Small intestine (tissue), 7 donors: ENCODE results near the gene SNAPIN. TPM values are rescaled to one million over a fixed set of nuclear protein-coding genes. Genes with fewer than 3 reads are reported as not detected.
A peak's percentile ranks its signal among the peaks of the same experiment; 100 is the strongest.

Experiments used
- DNase-seq, 2 donors: peaks; one replicate each; pipeline versions ENCODE4 v3.0.0 to v3.0.0-alpha.2; 2013
- FAIRE-seq: peaks from 2 replicates; lab custom pipeline; 2012; peaks lifted over from hg19 to GRCh38; lab: Jason Lieb, UNC
- H3K27ac ChIP-seq, 3 donors: one replicate each; pipeline ENCODE4 v1.5.1; 2013; ENCODE audit warnings: low read length in 2 of 3, mild to moderate bottlenecking in 2 of 3, control low read depth in 1 of 3, inconsistent platforms in 1 of 3, low read depth in 1 of 3, moderate library complexity in 1 of 3
- H3K27me3 ChIP-seq, 3 donors: one replicate each; pipeline ENCODE4 v1.6.1; 2013; ENCODE audit warnings: low read length in 3 of 3, inconsistent platforms in 1 of 3; ENCODE audit not compliant: control insufficient read depth in 3 of 3, insufficient read depth in 3 of 3
- H3K36me3 ChIP-seq, 3 donors: one replicate each; pipeline ENCODE4 v1.6.1; 2013; ENCODE audit warnings: low read length in 3 of 3, inconsistent platforms in 1 of 3, low read depth in 1 of 3, mild to moderate bottlenecking in 1 of 3, moderate library complexity in 1 of 3; ENCODE audit not compliant: control insufficient read depth in 3 of 3, insufficient read depth in 2 of 3
- H3K4me1 ChIP-seq, 3 donors: one replicate each; pipeline ENCODE4 v1.6.1; 2013; ENCODE audit warnings: low read length in 2 of 3, inconsistent platforms in 1 of 3, low read depth in 1 of 3, mild to moderate bottlenecking in 1 of 3, moderate library complexity in 1 of 3; ENCODE audit not compliant: control insufficient read depth in 3 of 3, insufficient read depth in 2 of 3
- H3K4me3 ChIP-seq, 3 donors: one replicate each; pipeline ENCODE4 v1.5.1; 2013; ENCODE audit warnings: low read length in 3 of 3, control low read depth in 1 of 3, inconsistent platforms in 1 of 3, low read depth in 1 of 3, mild to moderate bottlenecking in 1 of 3, moderate library complexity in 1 of 3
- H3K9me3 ChIP-seq, 2 donors: one replicate each; pipeline ENCODE4 v1.6.1; 2013; ENCODE audit warnings: low read depth in 1 of 2, low read length in 1 of 2; ENCODE audit not compliant: control insufficient read depth in 2 of 2, insufficient read depth in 1 of 2
- WGBS, 3 donors: extraction: QIAGEN DNeasy Blood & Tissue Kit; methylation state at CpG; one replicate each; pipeline ENCODE4 v1.1.7; 2013; 5-methylcytosine and 5-hydroxymethylcytosine counted together
- polyA plus RNA-seq, 4 donors: library from polyadenylated mRNA; stranded (reverse) in 3 of 4; unstranded in 1 of 4; fragments of 200-250 nt in 3 of 4; fragments of 120-200 nt in 1 of 4; gene quantifications; one replicate each; pipeline versions ENCODE4 v1.2.1 to v1.2.3, GENCODE V29; 2013
- donor health status: healthy with polysubstance abuse.
- donor health status: control.
- donor health status: control.
- donor health status: Bipolar disorder and iron deficiency.
- donor health status: healthy.

The SNAPIN gene
- polyA plus RNA-seq, 4 donors = 23.9 to 29.2 (median 26.5) TPM

DNA sequence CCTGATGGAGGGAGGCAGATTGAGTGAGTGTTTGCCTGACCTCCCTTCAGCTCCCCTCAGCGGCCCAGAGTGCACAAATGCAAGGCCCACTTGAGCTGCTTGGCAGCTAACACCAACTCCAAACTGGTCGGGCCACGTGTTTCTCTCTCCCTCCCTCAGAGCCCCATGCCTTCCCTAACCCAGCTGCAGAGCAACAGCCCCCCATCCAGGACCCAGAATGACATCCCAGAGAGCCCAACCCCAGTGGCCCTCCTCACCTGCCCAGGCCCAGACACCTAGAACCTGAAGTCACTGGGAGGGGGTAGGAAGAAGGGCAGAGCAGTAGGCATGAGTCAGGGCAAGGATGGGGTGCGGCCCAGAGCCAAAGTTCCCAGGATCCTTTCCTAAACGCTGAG lies 41.6 kb upstream of the SNAPIN start:
- peaks cover 4 to 45% (median 10%) of the 10 kb centered on the region in 3 donors for H3K4me1 ChIP-seq
- DNase-seq (peak in 1 of 2 donors; percentile 49), FAIRE-seq (no peak)
- H3K36me3 ChIP-seq = peaks cover 0 to 21% (median 0%) of the 10 kb centered on the region in 3 donors
- H3K9me3 ChIP-seq = no peaks in the 10 kb centered on the region
- peak overlapping the region; percentile 86 to 91 (median 90) for H3K27ac ChIP-seq
- no peak overlapping the region for H3K4me3 ChIP-seq
- 49 to 59% (median 56%) methylated on average over 5 of the region's 5 CpGs for WGBS, 3 donors
- H3K27me3 ChIP-seq = no peaks in the 10 kb centered on the region

- Histone ChIP-seq H3K4me1 (peaks cover 4 to 45% (median 10%) of the 10 kb centered on the region in 3 donors), H3K36me3 (peaks cover 0 to 21% (median 0%) of the 10 kb centered on the region in 3 donors), H3K4me3 (no peak overlapping the region), H3K27me3 (no peaks in the 10 kb centered on the region), H3K9me3 (no peaks in the 10 kb centered on the region), H3K27ac (peak overlapping the region; percentile 46 to 91 (median 90))
- no peak for FAIRE-seq
- peak; percentile 80 to 82 for DNase-seq
- WGBS, 3 donors = 9 to 51% (median 45%) methylated on average over 6 of the region's 6 CpGs
Observed at GRCh38 chr1:153617663-153618062, 40.8 kb upstream of the SNAPIN start.

GRCh38 chr1:153619171-153619570 lies 39.3 kb upstream of the SNAPIN start:
- no peak for DNase-seq
- Histone ChIP-seq H3K27ac (no peak overlapping the region), H3K36me3 (peaks cover 0 to 21% (median 0%) of the 10 kb centered on the region in 3 donors), H3K4me1 (peaks cover 4 to 34% (median 7%) of the 10 kb centered on the region in 3 donors), H3K27me3 (no peaks in the 10 kb centered on the region), H3K9me3 (no peaks in the 10 kb centered on the region), H3K4me3 (no peak overlapping the region)
- no peak for FAIRE-seq
- WGBS, 3 donors = 95 to 99% (median 96%) methylated on average over 6 of the region's 6 CpGs

GRCh38 chr1:153623101-153623500 lies 35.4 kb upstream of the SNAPIN start:
- Histone ChIP-seq H3K36me3 (peaks cover 0 to 27% (median 0%) of the 10 kb centered on the region in 3 donors), H3K9me3 (no peaks in the 10 kb centered on the region), H3K4me1 (peaks cover 0 to 21% (median 0%) of the 10 kb centered on the region in 3 donors), H3K27ac (no peak overlapping the region), H3K4me3 (no peak overlapping the region), H3K27me3 (no peaks in the 10 kb centered on the region)
- DNase-seq (no peak), FAIRE-seq (no peak)
- WGBS, 3 donors = 76 to 87% (median 80%) methylated on average over 7 of the region's 7 CpGs

DNA sequence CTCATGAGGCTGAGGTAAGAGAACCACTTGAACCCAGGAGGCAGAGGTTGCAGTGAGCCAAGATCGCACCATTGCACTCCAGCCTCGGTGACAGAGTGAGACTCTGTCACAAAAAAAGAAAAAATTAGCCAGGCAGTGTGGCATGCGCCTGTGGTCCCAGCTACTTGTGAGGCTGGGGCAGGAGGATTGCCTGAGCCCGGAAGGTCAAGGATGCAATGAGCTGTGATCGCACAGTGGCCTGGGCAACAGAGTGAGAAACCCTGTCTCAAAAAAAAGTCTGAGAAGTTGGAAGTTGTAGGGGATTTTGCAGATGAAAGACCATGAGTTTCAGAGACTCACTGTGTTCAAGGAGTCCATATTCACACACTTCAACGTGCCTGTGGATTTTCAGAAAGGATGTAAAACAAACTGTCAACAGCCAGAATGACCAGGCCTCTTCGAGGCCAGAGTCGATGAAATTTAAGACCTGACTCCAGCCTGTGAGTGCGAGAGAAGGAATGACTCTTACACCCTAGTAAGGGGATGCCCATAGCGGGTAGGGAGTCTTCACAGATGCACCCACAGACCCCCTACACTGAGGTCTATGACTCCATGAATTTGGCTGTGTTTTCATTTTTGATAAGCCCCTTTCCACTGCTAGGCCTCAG lies 33.4 kb upstream of the SNAPIN start:
- Histone ChIP-seq H3K36me3 (peaks cover 0 to 18% (median 0%) of the 10 kb centered on the region in 3 donors), H3K27ac (no peak overlapping the region), H3K4me3 (no peak overlapping the region), H3K4me1 (peaks cover 0 to 38% (median 0%) of the 10 kb centered on the region in 3 donors), H3K27me3 (no peaks in the 10 kb centered on the region), H3K9me3 (no peaks in the 10 kb centered on the region)
- no peak for DNase-seq
- no peak for FAIRE-seq
- WGBS, 3 donors = 88 to 92% (median 89%) methylated on average over 10 of the region's 10 CpGs

GRCh38 chr1:153626477-153626903 lies 32.0 kb upstream of the SNAPIN start:
- Histone ChIP-seq H3K36me3 (peaks cover 0 to 14% (median 0%) of the 10 kb centered on the region in 3 donors), H3K27me3 (no peaks in the 10 kb centered on the region), H3K4me3 (peak overlapping the region; percentile 33 to 56 (median 37)), H3K4me1 (peaks cover 0 to 51% (median 2%) of the 10 kb centered on the region in 3 donors), H3K27ac (peak overlapping the region in 2 of 3 donors; percentile 80 to 91), H3K9me3 (no peaks in the 10 kb centered on the region)
- no peak for FAIRE-seq
- WGBS, 3 donors = 52 to 69% (median 68%) methylated on average over 3 of the region's 3 CpGs
- DNase-seq = no peak

GRCh38 chr1:153626904-153627714 lies 31.4 kb upstream of the SNAPIN start, which contains the start of gene S100A13:
S100A13 (minus strand) TSS chr1:153627505; CDS start chr1:153626472, 1,033 bp downstream.
- H3K4me3 ChIP-seq = peak within 1 kb of the TSS; percentile 33 to 56 (median 37)
- H3K27ac ChIP-seq = peak within 1 kb of the TSS; percentile 36 to 91 (median 80)
- peak; percentile 66 to 88 for DNase-seq
- 12 to 22% (median 16%) methylated on average over 27 to 28 of the region's 28 CpGs for WGBS, 3 donors
- H3K9me3 ChIP-seq = no peaks in the 10 kb centered on the region
- peaks cover 0 to 14% (median 0%) of the 10 kb centered on the region in 3 donors for H3K36me3 ChIP-seq
- peaks cover 0 to 56% (median 3%) of the 10 kb centered on the region in 3 donors for H3K4me1 ChIP-seq
- no peak for FAIRE-seq
- no peaks in the 10 kb centered on the region for H3K27me3 ChIP-seq
